Measurements from ENCODE around the gene MYO1H.

- TF ChIP-seq YY1 (IDR thresholded peaks at IDR 0.05; ENCODE audit: insufficient read depth, insufficient read length) (no peak), SUZ12 (IDR thresholded peaks at IDR 0.05; ENCODE audit: extremely low read depth, insufficient read depth, insufficient read length) (no peak), ZNF274 (IDR thresholded peaks at IDR 0.05; ENCODE audit: low read depth, low read length) (no peak)
These were observed 93.3 kb downstream of the MYO1H start for GRCh38 chr12:109440851-109441490.

Data from NT2/D1 (cell line).